GM10266 (cell line): ENCODE data around the gene PCDHGB7.

Experiments used
- DNase-seq: peaks from one replicate; pipeline ENCODE4 v3.0.0; 2012; ENCODE audit errors: extremely low spot score
- CTCF ChIP-seq: IDR thresholded peaks from 2 replicates; pipeline ENCODE4 v1.5.1; 2012; ENCODE audit warnings: mild to moderate bottlenecking, low read depth; ENCODE audit not compliant: control insufficient read depth, insufficient read depth; ENCODE audit errors: missing control alignments

PCDHGB7 gene

GRCh38 chr5:141441571-141442170 is 24.2 kb downstream of the PCDHGB7 start:
- TF ChIP-seq CTCF, result no peak
- no peak for DNase-seq

GRCh38 chr5:141465351-141465750 is 47.9 kb downstream of the PCDHGB7 start:
- DNase-seq, result no peak
- no peak for TF ChIP-seq CTCF
